Lower leg skin (tissue), 3 donors: Measurements from ENCODE around the gene ATG4B.

Experiments used
- CTCF ChIP-seq, 3 donors: fragments of 450-650 bp; IDR thresholded peaks; one replicate each; pipeline ENCODE4 v1.5.1; 2016; ENCODE audit warnings: antibody characterized with exemption in 3 of 3, mild to moderate bottlenecking in 3 of 3, moderate library complexity in 2 of 3
- POLR2A ChIP-seq, 2 donors: fragments of 450-650 bp; IDR thresholded peaks; one replicate each; pipeline ENCODE4 v1.6.1; 2016 to 2017; ENCODE audit warnings: antibody characterized with exemption in 2 of 2, mild to moderate bottlenecking in 1 of 2, moderate library complexity in 1 of 2

- TF ChIP-seq CTCF (IDR thresholded peaks at IDR 0.05) (no peak), POLR2A (IDR thresholded peaks at IDR 0.05) (no peak)
These were observed 1.7 kb upstream of the ATG4B start for GRCh38 chr2:241635756-241636155.
